ENCODE results near the gene OVOL3.

OVOL3 gene

GRCh38 chr19:36106441-36106840, 4.5 kb upstream of the OVOL3 start:
- in situ Hi-C loops (cut with MboI; ENCODE audit: low sequenced_read_pairs, unreplicated experiment), result no loop called here
- no peak for TF ChIP-seq CTCF (IDR thresholded peaks at IDR 0.05; ENCODE audit: borderline replicate concordance, control extremely low read depth, extremely low read depth, insufficient read depth, missing control alignments)
- DNase-seq (ENCODE audit: low spot score), result no peak

GRCh38 chr19:36106991-36107390, 4.0 kb upstream of the OVOL3 start:
- DNase-seq (ENCODE audit: low spot score), result no peak
- in situ Hi-C loops (cut with MboI; ENCODE audit: low sequenced_read_pairs, unreplicated experiment), result no loop called here
- TF ChIP-seq CTCF (IDR thresholded peaks at IDR 0.05; ENCODE audit: borderline replicate concordance, control extremely low read depth, extremely low read depth, insufficient read depth, missing control alignments), result no peak

- TF ChIP-seq CTCF (IDR thresholded peaks at IDR 0.05; ENCODE audit: borderline replicate concordance, control extremely low read depth, extremely low read depth, insufficient read depth, missing control alignments), result no peak
- no peak for DNase-seq (ENCODE audit: low spot score)
- in situ Hi-C loops (cut with MboI; ENCODE audit: low sequenced_read_pairs, unreplicated experiment), result no loop called here
These were observed 2.3 kb upstream of the OVOL3 start for GRCh38 chr19:36108684-36109083.

- no peak for DNase-seq (ENCODE audit: low spot score)
- TF ChIP-seq CTCF (IDR thresholded peaks at IDR 0.05; ENCODE audit: borderline replicate concordance, control extremely low read depth, extremely low read depth, insufficient read depth, missing control alignments), result no peak
- in situ Hi-C loops (cut with MboI; ENCODE audit: low sequenced_read_pairs, unreplicated experiment), result no loop called here
These were observed 227 bp downstream of the OVOL3 start for GRCh38 chr19:36111200-36111539.

- TF ChIP-seq CTCF (IDR thresholded peaks at IDR 0.05; ENCODE audit: borderline replicate concordance, control extremely low read depth, extremely low read depth, insufficient read depth, missing control alignments), result no peak
- no peak for DNase-seq (ENCODE audit: low spot score)
- in situ Hi-C loops (cut with MboI; ENCODE audit: low sequenced_read_pairs, unreplicated experiment), result no loop called here
These were observed 1.7 kb downstream of the OVOL3 start for GRCh38 chr19:36112678-36113077.

GRCh38 chr19:36113425-36113824, 2.5 kb downstream of the OVOL3 start:
- in situ Hi-C loops (cut with MboI; ENCODE audit: low sequenced_read_pairs, unreplicated experiment), result no loop called here
- DNase-seq (ENCODE audit: low spot score), result no peak
- no peak for TF ChIP-seq CTCF (IDR thresholded peaks at IDR 0.05; ENCODE audit: borderline replicate concordance, control extremely low read depth, extremely low read depth, insufficient read depth, missing control alignments)
